Neuronal stem cell (in vitro differentiated cells): Measurements from ENCODE around the gene LRMDA.

ENCODE experiments used
- DNase-seq: peaks from one replicate; pipeline ENCODE4 v3.0.0-alpha.2; 2013; ENCODE audit warnings: low spot score
- H2AFZ ChIP-seq: one replicate; pipeline ENCODE4 v1.6.1; 2013; ENCODE audit warnings: mild to moderate bottlenecking, low read length, inconsistent platforms
- H2AK5ac ChIP-seq: 2 replicates; pipeline ENCODE4 v1.6.1; 2013; ENCODE audit warnings: low read depth, mild to moderate bottlenecking, inconsistent platforms, low read length, moderate library complexity, mixed read lengths
- H2BK120ac ChIP-seq: 2 replicates; pipeline ENCODE4 v1.6.1; 2013; ENCODE audit warnings: low read depth, mild to moderate bottlenecking, inconsistent platforms, low read length, moderate library complexity, mixed read lengths
- H2BK12ac ChIP-seq: one replicate; pipeline ENCODE4 v1.6.1; 2013; ENCODE audit warnings: low read length, inconsistent platforms
- H2BK15ac ChIP-seq: 2 replicates; pipeline ENCODE4 v1.6.1; 2013; ENCODE audit warnings: mild to moderate bottlenecking, low read length, inconsistent platforms, mixed read lengths
- H2BK5ac ChIP-seq: one replicate; pipeline ENCODE4 v1.6.1; 2013; ENCODE audit warnings: inconsistent platforms, mild to moderate bottlenecking, low read length, moderate library complexity
- H3K14ac ChIP-seq: one replicate; pipeline ENCODE4 v1.6.1; 2013; ENCODE audit warnings: low read length, inconsistent platforms
- H3K18ac ChIP-seq: 2 replicates; pipeline ENCODE4 v1.6.1; 2013; ENCODE audit warnings: low read length, inconsistent platforms
- H3K23ac ChIP-seq: 2 replicates; pipeline ENCODE4 v1.6.1; 2013; ENCODE audit warnings: low read depth, mild to moderate bottlenecking, mixed read lengths, low read length, inconsistent platforms; ENCODE audit not compliant: poor library complexity
- H3K27ac ChIP-seq: replicated peaks from 3 replicates; pipeline ENCODE4 v1.5.1; 2013; ENCODE audit warnings: low read length, inconsistent platforms
- H3K27me3 ChIP-seq, 3 experiments: 2 replicates each; pipeline ENCODE4 v1.6.1; 2013; ENCODE audit warnings: low read length in 3 of 3, mild to moderate bottlenecking in 2 of 3, inconsistent platforms in 1 of 3, low read depth in 1 of 3, mixed read lengths in 1 of 3, moderate library complexity in 1 of 3; ENCODE audit not compliant: control insufficient read depth in 3 of 3, insufficient read depth in 3 of 3
- H3K36me3 ChIP-seq, 2 donors: replicated peaks in 1 of 2; 2 replicates each; pipeline ENCODE4 v1.6.1; 2013; ENCODE audit warnings: low read length in 2 of 2; ENCODE audit not compliant: control insufficient read depth in 2 of 2, insufficient read depth in 2 of 2
- H3K4ac ChIP-seq: 2 replicates; pipeline ENCODE4 v1.6.1; 2013; ENCODE audit warnings: inconsistent platforms, mild to moderate bottlenecking, low read length, moderate library complexity
- H3K4me1 ChIP-seq, 2 donors: 1 replicate in 1 of 2; 2 replicates in 1 of 2; pipeline ENCODE4 v1.6.1; 2013; ENCODE audit warnings: low read length in 2 of 2, low read depth in 1 of 2; ENCODE audit not compliant: control insufficient read depth in 2 of 2, insufficient read depth in 1 of 2
- H3K4me2 ChIP-seq: one replicate; pipeline ENCODE4 v1.6.1; 2013; ENCODE audit warnings: mild to moderate bottlenecking, low read length, inconsistent platforms; ENCODE audit not compliant: insufficient read depth, poor library complexity, severe bottlenecking
- H3K4me3 ChIP-seq, 2 donors: 2 replicates each; pipeline ENCODE4 v1.5.1; 2013; ENCODE audit warnings: low read length in 2 of 2, mild to moderate bottlenecking in 2 of 2, inconsistent platforms in 1 of 2, moderate library complexity in 1 of 2
- H3K79me1 ChIP-seq: one replicate; pipeline ENCODE4 v1.6.1; 2013; ENCODE audit warnings: low read depth, mild to moderate bottlenecking, inconsistent platforms, low read length, moderate library complexity
- H3K9ac ChIP-seq: one replicate; pipeline ENCODE4 v1.6.1; 2013; ENCODE audit warnings: mild to moderate bottlenecking, low read depth, low read length, inconsistent platforms; ENCODE audit not compliant: poor library complexity
- H3K9me3 ChIP-seq, 2 donors: replicated peaks in 1 of 2; 2 replicates each; pipeline versions ENCODE3 to v1.6.1; 2013; ENCODE audit warnings: low read length in 2 of 2, mild to moderate bottlenecking in 2 of 2, inconsistent platforms in 1 of 2, low read depth in 1 of 2, mixed read lengths in 1 of 2, moderate library complexity in 1 of 2; ENCODE audit not compliant: control insufficient read depth in 2 of 2, insufficient read depth in 1 of 2
- H4K8ac ChIP-seq: one replicate; pipeline ENCODE4 v1.6.1; 2013; ENCODE audit warnings: low read depth, mild to moderate bottlenecking, inconsistent platforms, low read length, moderate library complexity
- H4K91ac ChIP-seq: one replicate; pipeline ENCODE4 v1.6.1; 2013; ENCODE audit warnings: low read length, low read depth, mild to moderate bottlenecking, inconsistent platforms; ENCODE audit not compliant: poor library complexity
- WGBS, 2 donors: extraction: QIAGEN DNeasy Blood & Tissue Kit; methylation state at CpG; one replicate each; pipeline ENCODE4 v1.1.7; 2013; ENCODE audit warnings: missing lambda C conversion rate in 2 of 2, mixed read lengths in 1 of 2; ENCODE audit not compliant: insufficient read length in 2 of 2, insufficient replicate concordance in 1 of 2; ENCODE audit errors: extremely low coverage in 2 of 2; 5-methylcytosine and 5-hydroxymethylcytosine counted together

Gene LRMDA

GRCh38 chr10:75771606-75772005, 340.2 kb downstream of the LRMDA start:
- H2AK5ac ChIP-seq, result no peak overlapping the region
- H3K36me3 ChIP-seq, result no peaks in the 10 kb centered on the region
- no peak overlapping the region for H3K23ac ChIP-seq
- no peak overlapping the region for H2BK15ac ChIP-seq
- H3K4me1 ChIP-seq, result no peaks in the 10 kb centered on the region
- no peak overlapping the region for H2BK120ac ChIP-seq
- H3K27ac ChIP-seq, result no peak overlapping the region
- DNase-seq, result no peak
- no peak overlapping the region for H2AFZ ChIP-seq
- no CpG with 5 or more reads among the region's 1 CpG for WGBS, 2 donors
- no peak overlapping the region for H3K4ac ChIP-seq
- H2BK12ac ChIP-seq, result no peak overlapping the region
- no peak overlapping the region for H3K14ac ChIP-seq
- H3K79me1 ChIP-seq, result no peaks in the 10 kb centered on the region
- H4K91ac ChIP-seq, result no peak overlapping the region
- no peaks in the 10 kb centered on the region for H3K27me3 ChIP-seq
- no peak overlapping the region for H3K4me3 ChIP-seq
- no peak overlapping the region for H3K18ac ChIP-seq
- H2BK5ac ChIP-seq, result no peak overlapping the region
- H3K9ac ChIP-seq, result no peak overlapping the region
- H3K4me2 ChIP-seq, result no peak overlapping the region
- no peaks in the 10 kb centered on the region for H3K9me3 ChIP-seq
- no peak overlapping the region for H4K8ac ChIP-seq

DNA sequence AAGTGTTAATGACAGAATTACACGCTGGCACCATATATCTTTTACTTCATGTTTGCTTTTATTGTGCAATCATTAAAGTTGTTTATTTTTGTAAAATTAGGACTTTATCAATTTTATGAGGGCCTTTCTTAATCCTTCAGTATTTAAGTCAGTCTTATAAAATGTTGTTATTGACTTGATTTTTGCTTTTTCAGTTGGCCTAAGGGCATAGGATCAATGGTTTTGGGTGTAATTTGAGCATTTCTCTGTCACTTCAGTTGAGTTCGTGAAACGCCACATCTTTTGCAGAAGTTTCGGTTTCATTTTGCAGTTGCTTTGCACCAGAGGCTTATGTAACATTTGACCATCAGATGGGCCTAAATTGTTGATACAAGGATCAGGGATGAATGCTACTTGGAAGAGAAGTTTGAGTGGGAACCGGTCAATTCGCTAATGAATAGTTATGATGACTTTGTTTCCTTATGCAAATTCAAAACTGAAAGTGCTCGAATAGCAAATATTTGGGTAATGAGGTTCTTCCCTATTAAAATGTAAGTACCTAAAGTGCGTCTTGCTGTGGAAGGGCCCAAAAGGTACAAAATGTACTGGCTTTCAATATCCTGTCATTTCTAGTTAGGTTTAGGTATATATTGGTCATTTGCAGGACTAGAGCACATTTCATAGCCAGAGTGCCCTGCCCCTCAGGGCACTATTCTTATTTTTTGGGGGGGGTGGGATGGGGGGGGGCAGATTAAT, 340.9 kb downstream of the LRMDA start:
- no peak overlapping the region for H2BK120ac ChIP-seq
- DNase-seq, result no peak

GRCh38 chr10:75773231-75773780, 341.9 kb downstream of the LRMDA start:
- H2AK5ac ChIP-seq, result no peak overlapping the region
- H2BK12ac ChIP-seq, result no peak overlapping the region
- no peak overlapping the region for H3K4me3 ChIP-seq
- DNase-seq, result no peak
- no peak overlapping the region for H3K27ac ChIP-seq
- no peak overlapping the region for H3K4ac ChIP-seq
- no peak overlapping the region for H3K4me2 ChIP-seq
- no peak overlapping the region for H4K91ac ChIP-seq
- no peak overlapping the region for H2AFZ ChIP-seq
- peak overlapping the region; percentile 17 for H3K18ac ChIP-seq
- H3K4me1 ChIP-seq, result peaks cover 0 to 3% of the 10 kb centered on the region in 2 donors
- H3K9ac ChIP-seq, result no peak overlapping the region
- no peaks in the 10 kb centered on the region for H3K9me3 ChIP-seq
- H4K8ac ChIP-seq, result no peak overlapping the region
- H3K23ac ChIP-seq, result no peak overlapping the region
- WGBS, 2 donors, result no CpG with 5 or more reads among the region's 5 CpGs
- H2BK15ac ChIP-seq, result no peak overlapping the region
- no peaks in the 10 kb centered on the region for H3K36me3 ChIP-seq
- no peak overlapping the region for H2BK120ac ChIP-seq
- H3K79me1 ChIP-seq, result no peaks in the 10 kb centered on the region
- no peak overlapping the region for H2BK5ac ChIP-seq
- H3K27me3 ChIP-seq, result no peaks in the 10 kb centered on the region
- H3K14ac ChIP-seq, result no peak overlapping the region

More for the DNA sequence above, 340.9 kb downstream of the LRMDA start:
- H3K27ac ChIP-seq, result no peak overlapping the region
- no peaks in the 10 kb centered on the region for H3K79me1 ChIP-seq
- H2BK15ac ChIP-seq, result no peak overlapping the region
- H3K23ac ChIP-seq, result no peak overlapping the region
- H3K4me1 ChIP-seq, result peaks cover 0 to 3% of the 10 kb centered on the region in 2 donors
- H2BK12ac ChIP-seq, result no peak overlapping the region
- no peak overlapping the region for H3K14ac ChIP-seq
- H4K8ac ChIP-seq, result no peak overlapping the region
- H2AK5ac ChIP-seq, result no peak overlapping the region
- H3K27me3 ChIP-seq, result no peaks in the 10 kb centered on the region
- no peak overlapping the region for H4K91ac ChIP-seq
- no peak overlapping the region for H3K9ac ChIP-seq
- no peak overlapping the region for H3K4me2 ChIP-seq
- H3K18ac ChIP-seq, result no peak overlapping the region
- H3K36me3 ChIP-seq, result no peaks in the 10 kb centered on the region
- no peak overlapping the region for H2BK5ac ChIP-seq
- no peak overlapping the region for H2AFZ ChIP-seq
- no peak overlapping the region for H3K4ac ChIP-seq
- no CpG with 5 or more reads among the region's 8 CpGs for WGBS, 2 donors
- no peak overlapping the region for H3K4me3 ChIP-seq
- H3K9me3 ChIP-seq, result no peaks in the 10 kb centered on the region

- no peak overlapping the region for H2BK15ac ChIP-seq
- no peak overlapping the region for H2BK120ac ChIP-seq
- no peak overlapping the region for H2BK12ac ChIP-seq
- H3K14ac ChIP-seq, result no peak overlapping the region
- no peaks in the 10 kb centered on the region for H3K27me3 ChIP-seq
- no peak overlapping the region for H4K8ac ChIP-seq
- no CpG with 5 or more reads among the region's 3 CpGs for WGBS, 2 donors
- no peak overlapping the region for H2AFZ ChIP-seq
- no peak overlapping the region for H3K27ac ChIP-seq
- no peak for DNase-seq
- H3K4me2 ChIP-seq, result no peak overlapping the region
- no peak overlapping the region for H3K4me3 ChIP-seq
- no peak overlapping the region for H2AK5ac ChIP-seq
- no peaks in the 10 kb centered on the region for H3K36me3 ChIP-seq
- H3K9me3 ChIP-seq, result no peaks in the 10 kb centered on the region
- H4K91ac ChIP-seq, result no peak overlapping the region
- no peak overlapping the region for H3K4ac ChIP-seq
- H3K23ac ChIP-seq, result no peak overlapping the region
- H3K9ac ChIP-seq, result no peak overlapping the region
- H3K79me1 ChIP-seq, result no peaks in the 10 kb centered on the region
- no peak overlapping the region for H3K18ac ChIP-seq
- no peak overlapping the region for H2BK5ac ChIP-seq
- H3K4me1 ChIP-seq, result peaks cover 0 to 3% of the 10 kb centered on the region in 2 donors
Measured at GRCh38 chr10:75773813-75774782, 342.7 kb downstream of the LRMDA start.
